ENCODE results near the gene RTRAF. TPM values are rescaled to one million over a fixed set of nuclear protein-coding genes. Genes with fewer than 3 reads are reported as not detected.

Gene RTRAF
- total RNA-seq, 6 donors from 2014 or later, result 7.3 to 116 (median 62.0) TPM

DNA sequence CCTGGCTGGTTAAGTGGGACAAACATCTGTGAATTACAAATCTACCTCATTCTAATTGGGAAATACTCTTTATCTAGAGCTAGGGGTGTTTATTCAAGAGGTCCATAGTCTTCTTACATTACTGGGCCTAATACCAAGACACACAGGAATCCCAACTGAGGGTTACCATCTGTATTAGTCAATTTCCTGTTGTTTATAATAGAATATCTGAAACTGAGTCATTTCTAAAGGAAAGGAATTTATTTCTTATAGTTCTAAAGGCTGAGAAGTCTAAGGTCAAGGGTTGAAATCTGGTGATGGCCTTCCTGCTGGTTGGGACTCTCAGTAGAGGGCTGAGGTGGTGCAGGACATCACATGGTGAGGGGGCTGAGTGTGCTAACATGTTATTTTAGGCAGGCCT lies 36.0 kb downstream of the RTRAF start:
- no peak for DNase-seq
- Histone ChIP-seq H3K4me3 (no peak overlapping the region), H3K36me3 (no peaks in the 10 kb centered on the region), H3K4me1 (peaks cover 0 to 14% (median 9%) of the 10 kb centered on the region in 4 donors), H3K27me3 (no peaks in the 10 kb centered on the region), H3K9me3 (no peaks in the 10 kb centered on the region), H3K27ac (no peak overlapping the region)
- ATAC-seq (ENCODE audit: low FRiP score in 2 of 2), result peak in 1 of 2 donors; percentile 15
- TF ChIP-seq EP300 (IDR thresholded peaks at IDR 0.05) (no peak), POLR2AphosphoS5 (IDR thresholded peaks at IDR 0.05) (no peak), POLR2A (IDR thresholded peaks at IDR 0.05) (no peak)
- TF ChIP-seq, protein P1, sequence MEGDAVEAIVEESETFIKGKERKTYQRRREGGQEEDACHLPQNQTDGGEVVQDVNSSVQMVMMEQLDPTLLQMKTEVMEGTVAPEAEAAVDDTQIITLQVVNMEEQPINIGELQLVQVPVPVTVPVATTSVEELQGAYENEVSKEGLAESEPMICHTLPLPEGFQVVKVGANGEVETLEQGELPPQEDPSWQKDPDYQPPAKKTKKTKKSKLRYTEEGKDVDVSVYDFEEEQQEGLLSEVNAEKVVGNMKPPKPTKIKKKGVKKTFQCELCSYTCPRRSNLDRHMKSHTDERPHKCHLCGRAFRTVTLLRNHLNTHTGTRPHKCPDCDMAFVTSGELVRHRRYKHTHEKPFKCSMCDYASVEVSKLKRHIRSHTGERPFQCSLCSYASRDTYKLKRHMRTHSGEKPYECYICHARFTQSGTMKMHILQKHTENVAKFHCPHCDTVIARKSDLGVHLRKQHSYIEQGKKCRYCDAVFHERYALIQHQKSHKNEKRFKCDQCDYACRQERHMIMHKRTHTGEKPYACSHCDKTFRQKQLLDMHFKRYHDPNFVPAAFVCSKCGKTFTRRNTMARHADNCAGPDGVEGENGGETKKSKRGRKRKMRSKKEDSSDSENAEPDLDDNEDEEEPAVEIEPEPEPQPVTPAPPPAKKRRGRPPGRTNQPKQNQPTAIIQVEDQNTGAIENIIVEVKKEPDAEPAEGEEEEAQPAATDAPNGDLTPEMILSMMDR (IDR thresholded peaks at IDR 0.05), result no peak

DNA sequence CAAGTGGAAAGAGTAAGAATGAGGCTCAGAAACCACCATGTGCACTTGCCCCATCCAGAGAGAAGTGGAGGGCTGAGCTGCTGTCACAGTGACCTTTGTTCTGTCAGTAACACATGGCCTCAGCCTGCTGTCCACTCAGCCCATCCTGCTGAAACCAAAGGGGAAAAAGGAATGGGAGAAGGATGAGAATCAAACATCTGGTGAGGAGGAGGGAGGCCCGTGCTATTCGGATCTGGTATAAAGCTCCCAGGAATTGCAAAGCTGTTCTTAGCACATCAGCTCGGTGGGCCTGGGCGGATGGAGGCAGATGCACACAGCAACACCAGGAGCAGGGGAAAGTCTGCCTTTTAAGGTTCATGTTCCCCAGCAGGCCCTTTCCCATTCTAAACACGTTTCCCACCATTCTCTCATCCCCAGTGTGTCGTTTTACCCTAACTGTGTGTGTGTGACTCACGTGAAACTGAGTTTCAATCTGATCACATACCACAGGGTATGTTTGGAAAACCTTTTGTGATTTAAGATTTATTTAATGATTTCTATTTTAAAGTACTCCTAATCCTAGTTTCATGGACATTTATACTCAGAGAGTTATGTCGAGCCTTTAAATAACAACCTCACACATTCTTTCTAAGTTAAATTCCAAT lies 36.8 kb downstream of the RTRAF start:
- Histone ChIP-seq H3K4me1 (peaks cover 0 to 14% (median 8%) of the 10 kb centered on the region in 4 donors), H3K27ac (no peak overlapping the region), H3K27me3 (no peaks in the 10 kb centered on the region), H3K4me3 (no peak overlapping the region), H3K36me3 (no peaks in the 10 kb centered on the region), H3K9me3 (no peaks in the 10 kb centered on the region)
- ATAC-seq (ENCODE audit: low FRiP score in 2 of 2) (no peak), DNase-seq (no peak)
- TF ChIP-seq POLR2A (IDR thresholded peaks at IDR 0.05), result no peak
- TF ChIP-seq POLR2AphosphoS5 (IDR thresholded peaks at IDR 0.05), result no peak
- TF ChIP-seq, protein P1 (IDR thresholded peaks at IDR 0.05), result no peak
- TF ChIP-seq EP300 (IDR thresholded peaks at IDR 0.05), result no peak
- WGBS, 2 donors, result 92 to 93% methylated on average over 8 of the region's 8 CpGs

DNA sequence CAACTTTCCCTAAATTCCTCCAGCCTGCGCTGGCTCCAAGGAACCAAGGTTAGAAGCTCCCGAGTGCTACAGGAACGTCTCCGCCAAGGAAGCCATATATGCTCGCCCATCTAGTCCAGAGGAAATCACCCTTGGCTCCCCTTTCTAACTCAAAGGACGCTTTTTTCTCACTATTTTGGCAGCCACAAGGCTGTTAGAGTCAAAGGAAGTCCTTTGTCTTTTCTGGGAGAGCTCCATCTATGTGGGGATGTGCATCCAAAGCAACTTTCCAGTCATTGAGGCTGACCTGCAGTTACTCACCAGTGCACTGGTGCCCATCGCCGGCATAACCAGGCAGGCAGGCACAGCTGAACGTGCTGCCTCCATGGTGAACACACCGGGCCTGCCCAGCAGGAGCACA lies 37.6 kb downstream of the RTRAF start:
- Histone ChIP-seq H3K27ac (no peak overlapping the region), H3K27me3 (no peaks in the 10 kb centered on the region), H3K4me1 (peaks cover 0 to 9% (median 7%) of the 10 kb centered on the region in 4 donors), H3K9me3 (no peaks in the 10 kb centered on the region), H3K36me3 (no peaks in the 10 kb centered on the region), H3K4me3 (no peak overlapping the region)
- DNase-seq (peak in 1 of 2 donors; percentile 38), ATAC-seq (ENCODE audit: low FRiP score in 2 of 2) (no peak)
- WGBS, 2 donors, result 70 to 82% methylated on average over 9 to 10 of the region's 10 CpGs
- TF ChIP-seq POLR2AphosphoS5 (IDR thresholded peaks at IDR 0.05) (no peak), EP300 (IDR thresholded peaks at IDR 0.05) (no peak), POLR2A (IDR thresholded peaks at IDR 0.05) (no peak)
- TF ChIP-seq, protein P1 (IDR thresholded peaks at IDR 0.05), result no peak

DNA sequence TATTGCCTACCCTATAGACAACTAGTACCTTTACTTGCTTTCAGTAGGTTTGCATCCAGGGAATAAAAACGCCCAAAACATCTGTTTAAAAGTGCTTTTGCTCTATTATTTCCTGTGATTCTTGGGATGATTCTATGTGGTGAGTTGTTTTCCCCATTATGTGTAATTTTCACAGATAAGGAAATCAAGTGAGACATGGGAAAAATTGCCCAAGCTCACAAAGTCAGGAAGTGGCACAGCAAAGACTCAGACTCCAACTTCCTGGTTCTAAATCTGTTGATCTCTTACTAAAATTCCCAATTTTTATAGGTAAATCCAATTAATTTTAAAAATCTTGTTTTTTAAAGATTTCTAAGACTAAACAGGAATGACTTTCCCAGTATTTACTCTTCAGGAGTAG lies 40.5 kb downstream of the RTRAF start:
- H3K9me3 ChIP-seq, result no peaks in the 10 kb centered on the region
- no peak overlapping the region for H3K4me3 ChIP-seq
- H3K4me1 ChIP-seq, result no peaks in the 10 kb centered on the region
- H3K36me3 ChIP-seq, result no peaks in the 10 kb centered on the region
- H3K27me3 ChIP-seq, result no peaks in the 10 kb centered on the region
- TF ChIP-seq, protein P1 (IDR thresholded peaks at IDR 0.05), result no peak
- TF ChIP-seq EP300 (IDR thresholded peaks at IDR 0.05), result no peak
- no peak for TF ChIP-seq POLR2A (IDR thresholded peaks at IDR 0.05)
- no peak for TF ChIP-seq POLR2AphosphoS5 (IDR thresholded peaks at IDR 0.05)
- no peak for DNase-seq
- H3K27ac ChIP-seq, result no peak overlapping the region
- 50 to 54% methylated on average over 1 of the region's 1 CpG for WGBS, 2 donors
- no peak for ATAC-seq (ENCODE audit: low FRiP score in 2 of 2)

DNA sequence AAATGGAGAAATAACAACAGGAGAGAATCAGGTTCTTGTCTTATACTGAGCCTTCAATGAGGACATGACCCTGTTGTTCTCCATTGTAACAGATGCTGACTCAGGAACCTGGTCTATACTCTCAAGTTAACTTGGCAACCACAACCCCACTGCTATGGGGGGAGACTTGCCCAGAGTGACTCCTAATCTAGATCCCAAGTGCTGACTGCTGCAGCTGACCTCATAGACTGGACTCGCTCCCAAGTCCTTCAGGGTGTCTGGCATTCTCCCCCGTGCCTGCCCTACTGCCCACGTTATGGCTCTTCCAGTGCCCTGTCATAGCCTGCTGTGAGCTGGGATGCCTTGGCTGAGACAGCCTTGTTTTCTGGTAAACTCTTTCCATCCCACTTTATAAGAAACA lies 42.4 kb downstream of the RTRAF start:
- WGBS, 2 donors, result 77 to 82% methylated on average over 3 of the region's 3 CpGs
- Histone ChIP-seq H3K4me3 (no peak overlapping the region), H3K27me3 (no peaks in the 10 kb centered on the region), H3K36me3 (no peaks in the 10 kb centered on the region), H3K9me3 (no peaks in the 10 kb centered on the region), H3K4me1 (no peaks in the 10 kb centered on the region), H3K27ac (no peak overlapping the region)
- TF ChIP-seq EP300 (IDR thresholded peaks at IDR 0.05) (no peak), POLR2AphosphoS5 (IDR thresholded peaks at IDR 0.05) (no peak), POLR2A (IDR thresholded peaks at IDR 0.05) (no peak)
- TF ChIP-seq, protein P1 (IDR thresholded peaks at IDR 0.05), result no peak
- DNase-seq, result no peak
- ATAC-seq (ENCODE audit: low FRiP score in 2 of 2), result peak; percentile 71 to 79

Measured in upper lobe of left lung (tissue), 6 donors.